Stromal cell of bone marrow (primary cell): ENCODE measurements around the gene SGIP1.
"Not testable (repeated sequence)": the region's sequence is repeated elsewhere in the genome, so short reads cannot be mapped to it uniquely, and the experiment has no call there.

Experiments used
- DNase-seq: peaks from one replicate; pipeline ENCODE4 v3.0.0-alpha.2; 2012; ENCODE audit warnings: low read depth

The SGIP1 gene

DNA sequence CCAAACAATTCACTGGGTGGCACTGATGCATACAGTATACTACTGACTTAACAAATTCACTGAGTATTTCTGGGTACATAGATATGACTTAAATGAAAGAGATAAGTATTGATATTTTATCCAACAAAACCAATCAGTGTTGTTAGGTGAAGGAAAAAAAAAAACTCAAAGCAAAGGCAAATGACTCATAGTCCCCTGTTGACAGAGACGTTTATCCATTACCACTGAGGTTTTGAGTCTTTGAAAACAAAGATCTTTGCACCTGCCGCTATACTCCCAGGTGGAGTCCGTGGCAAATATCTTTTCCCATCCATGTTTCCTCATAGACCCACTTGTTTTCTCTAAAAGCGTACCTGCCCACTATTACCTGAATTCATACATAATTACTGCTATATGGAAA is 236.7 kb downstream of the SGIP1 start:
- no peak for DNase-seq

DNA sequence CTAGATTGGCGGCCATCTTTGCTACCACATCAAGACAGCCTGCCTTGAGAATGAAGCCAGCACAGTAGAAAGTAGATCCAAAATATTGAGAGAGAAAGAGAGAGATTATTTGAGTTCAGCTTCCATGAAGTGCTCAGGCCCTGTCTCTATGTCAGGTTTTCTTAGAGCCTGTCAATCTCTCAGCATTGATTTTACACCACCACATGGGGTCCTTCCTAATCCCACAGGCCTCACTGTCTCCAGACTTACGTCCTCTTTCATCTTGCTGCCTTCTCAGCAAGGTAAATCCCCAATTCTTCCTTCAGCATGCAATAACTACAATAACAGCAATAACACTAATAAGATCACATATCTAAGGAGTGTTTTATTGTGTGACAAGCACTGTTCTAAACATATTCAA is 239.3 kb downstream of the SGIP1 start:
- no peak for DNase-seq

DNA sequence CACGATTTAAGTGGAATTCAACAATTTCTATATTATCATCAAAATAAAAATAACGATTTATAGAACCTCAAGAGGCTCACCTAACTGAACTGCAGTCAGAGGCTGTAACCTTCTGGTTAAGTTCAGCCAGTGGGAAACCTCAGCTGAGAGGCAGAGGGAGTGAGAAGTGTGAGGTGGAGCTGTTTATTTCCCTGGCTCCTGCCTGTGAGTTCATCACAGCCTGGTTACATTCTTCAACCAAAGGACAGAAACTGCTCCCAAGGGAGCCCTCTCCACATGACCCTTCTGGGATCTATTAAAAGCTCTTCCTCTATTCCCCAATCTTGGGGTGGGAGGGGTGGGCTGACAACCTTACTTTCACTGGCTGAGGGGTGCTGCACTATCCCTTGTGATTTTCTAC is 240.5 kb downstream of the SGIP1 start:
- DNase-seq = no peak

DNA sequence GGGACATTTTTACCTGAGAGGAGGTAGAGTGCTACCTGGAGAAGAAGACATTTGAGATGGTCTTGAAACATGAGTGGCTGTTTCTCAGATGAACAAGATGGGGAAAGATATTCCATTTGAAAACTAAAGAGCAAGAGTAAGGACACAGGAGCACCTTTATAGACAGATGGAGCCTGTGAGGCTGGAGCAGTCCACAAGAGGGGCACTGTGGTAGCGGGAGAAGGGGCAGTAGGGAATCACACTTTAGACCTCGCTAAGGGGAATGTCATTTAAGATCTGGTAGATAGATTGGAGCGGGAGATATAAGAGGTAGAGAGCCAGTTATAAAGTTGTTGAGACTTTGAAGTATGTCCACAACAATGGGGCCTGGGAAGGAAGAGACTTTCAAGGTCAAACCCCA is 241.7 kb downstream of the SGIP1 start:
- no peak for DNase-seq

DNA sequence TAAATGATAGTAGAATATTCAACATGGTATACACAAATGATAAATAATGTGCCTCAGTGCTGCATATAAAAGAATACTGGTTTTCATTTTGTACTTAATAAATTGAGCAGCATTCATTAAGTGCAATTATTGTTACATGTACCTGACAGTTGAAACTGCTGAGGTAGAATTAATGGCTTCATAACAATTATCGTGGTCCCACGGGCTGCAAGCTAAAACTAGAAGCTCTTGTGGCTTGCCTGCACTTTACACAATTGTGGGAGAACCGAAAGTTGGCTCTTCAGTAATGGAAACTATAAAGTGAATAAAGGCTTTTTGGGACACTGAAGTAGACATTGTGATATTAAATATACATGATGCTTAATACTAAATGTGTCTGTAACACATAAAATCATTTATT is 243.9 kb downstream of the SGIP1 start:
- no peak for DNase-seq

DNA sequence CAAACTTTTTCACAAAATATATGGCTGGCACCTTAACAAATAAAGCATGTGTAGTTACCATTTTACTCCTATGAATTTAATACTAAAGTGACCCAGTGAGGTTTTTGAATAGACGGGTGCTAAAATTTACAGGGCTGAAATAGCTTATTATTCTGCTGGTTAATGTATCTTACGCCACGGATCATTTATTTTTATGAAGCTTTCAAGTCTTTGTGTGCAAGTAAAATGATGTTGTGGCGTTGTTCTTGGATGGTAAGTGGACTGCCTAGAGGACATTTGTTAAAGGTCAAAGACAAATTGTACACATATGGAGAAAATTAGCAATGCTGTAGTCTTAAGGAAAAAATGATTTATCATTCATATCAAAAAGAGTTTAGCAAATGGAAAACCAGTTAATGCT is 244.3 kb downstream of the SGIP1 start:
- no peak for DNase-seq

DNA sequence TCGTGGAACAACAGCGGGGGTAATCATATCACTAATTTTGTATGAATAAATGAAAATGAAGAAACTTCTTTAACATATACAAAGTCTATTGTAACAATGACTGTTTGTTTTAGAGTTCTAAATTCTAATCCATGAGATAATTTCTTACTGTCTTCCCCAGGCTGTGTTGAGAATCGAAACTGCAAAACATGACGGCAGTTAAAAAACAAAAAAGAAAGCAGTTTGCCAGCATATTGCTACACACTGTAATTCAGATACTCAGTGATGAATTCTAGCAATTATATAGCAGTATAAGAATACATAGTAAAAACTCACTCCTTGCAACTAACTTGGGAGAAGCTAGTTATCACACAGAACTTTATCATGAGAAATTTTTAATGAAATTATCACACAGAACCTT is 245.0 kb downstream of the SGIP1 start:
- DNase-seq = peak; percentile 18

DNA sequence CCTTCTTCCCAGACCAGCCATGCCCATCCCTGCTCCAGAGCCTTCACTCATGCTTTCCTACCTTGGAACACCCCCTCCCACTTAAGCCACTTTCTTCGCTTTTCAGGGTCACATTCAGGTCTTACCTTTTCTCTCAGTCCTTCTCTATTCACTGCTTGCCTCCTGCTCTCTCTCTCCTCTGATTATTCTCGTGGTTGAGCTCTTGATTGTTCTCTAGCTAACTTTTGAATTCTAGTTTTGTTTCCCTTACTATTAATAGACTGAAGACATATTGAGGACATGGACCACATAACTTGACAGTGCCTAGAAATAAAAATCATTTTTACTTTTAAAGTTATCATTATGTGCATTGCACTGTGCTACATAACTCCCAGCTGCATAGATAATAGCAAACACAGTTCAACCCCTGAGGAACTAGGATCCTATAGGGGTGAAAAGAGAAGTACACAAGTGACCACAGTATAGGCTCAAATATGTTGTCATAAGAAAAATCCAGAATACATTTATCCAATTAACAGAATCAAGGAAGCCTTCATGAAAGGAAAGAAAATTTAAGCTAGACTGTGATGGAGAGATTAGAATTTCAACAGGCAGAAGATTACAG is 245.6 kb downstream of the SGIP1 start:
- no peak for DNase-seq

DNA sequence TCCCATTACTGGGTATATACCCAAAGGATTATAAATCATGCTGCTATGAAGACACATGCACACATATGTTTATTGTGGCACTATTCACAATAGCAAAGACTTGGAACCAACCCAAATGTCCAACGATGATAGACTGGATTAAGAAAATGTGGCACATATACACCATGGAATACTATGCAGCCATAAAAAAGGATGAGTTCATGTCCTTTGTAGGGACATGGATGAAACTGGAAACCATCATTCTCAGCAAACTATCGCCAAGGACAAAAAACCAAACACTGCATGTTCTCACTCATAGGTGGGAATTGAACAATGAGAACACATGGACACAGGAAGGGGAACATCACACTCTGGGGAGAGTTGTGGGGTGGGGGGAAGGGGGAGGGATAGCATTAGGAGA is 251.8 kb downstream of the SGIP1 start:
- not testable (repeated sequence) for DNase-seq

DNA sequence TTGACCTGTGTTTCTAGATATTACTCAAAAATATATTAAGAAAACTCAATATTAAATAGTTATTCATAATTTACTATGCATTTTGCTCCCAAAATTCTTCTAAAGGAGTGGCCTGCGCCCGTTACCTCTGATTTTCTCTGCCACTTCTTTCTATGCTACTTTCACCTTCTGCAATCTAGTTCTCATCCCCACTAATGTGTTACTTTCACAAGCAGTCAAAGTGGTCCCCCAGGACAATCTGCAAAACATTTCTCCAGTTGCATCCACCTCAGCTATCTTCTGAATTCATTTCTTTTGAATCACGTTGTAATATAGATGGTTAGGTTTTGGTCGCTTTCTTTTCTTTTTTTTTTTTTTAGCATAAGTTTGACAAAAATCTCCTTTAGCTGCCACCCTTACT is 253.7 kb downstream of the SGIP1 start:
- DNase-seq = no peak

DNA sequence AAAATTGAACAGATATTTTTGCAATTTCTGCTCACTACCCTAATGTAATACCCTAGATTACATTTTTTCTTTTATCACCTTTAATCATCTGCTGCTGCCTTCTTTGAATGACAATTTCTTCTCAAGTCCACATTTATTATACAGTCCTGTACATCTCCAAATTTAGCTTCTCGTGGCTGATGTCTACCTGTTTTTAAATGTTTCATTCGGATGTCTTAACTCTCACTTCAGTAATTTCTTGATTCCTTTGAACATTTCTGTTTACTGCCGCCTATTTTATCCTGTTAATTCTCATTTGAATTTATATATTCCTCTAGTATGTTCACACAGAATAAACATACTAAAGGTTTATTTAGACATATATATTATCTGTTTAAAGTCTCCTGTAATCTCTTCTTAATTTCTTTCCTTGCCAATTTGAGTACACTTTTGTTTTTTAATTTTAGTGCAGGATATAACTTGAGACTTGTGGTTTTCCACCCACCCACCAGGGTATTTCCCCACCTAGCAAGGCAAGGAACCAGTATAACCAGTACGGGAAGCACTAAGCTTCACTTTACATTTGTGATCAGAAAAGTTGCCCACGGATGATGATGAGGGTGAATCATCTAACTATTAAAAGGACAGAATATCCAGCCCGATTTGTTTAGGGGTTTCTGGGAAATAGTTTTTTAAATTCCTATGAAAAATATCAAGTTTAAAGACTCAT is 254.4 kb downstream of the SGIP1 start:
- DNase-seq = no peak

DNA sequence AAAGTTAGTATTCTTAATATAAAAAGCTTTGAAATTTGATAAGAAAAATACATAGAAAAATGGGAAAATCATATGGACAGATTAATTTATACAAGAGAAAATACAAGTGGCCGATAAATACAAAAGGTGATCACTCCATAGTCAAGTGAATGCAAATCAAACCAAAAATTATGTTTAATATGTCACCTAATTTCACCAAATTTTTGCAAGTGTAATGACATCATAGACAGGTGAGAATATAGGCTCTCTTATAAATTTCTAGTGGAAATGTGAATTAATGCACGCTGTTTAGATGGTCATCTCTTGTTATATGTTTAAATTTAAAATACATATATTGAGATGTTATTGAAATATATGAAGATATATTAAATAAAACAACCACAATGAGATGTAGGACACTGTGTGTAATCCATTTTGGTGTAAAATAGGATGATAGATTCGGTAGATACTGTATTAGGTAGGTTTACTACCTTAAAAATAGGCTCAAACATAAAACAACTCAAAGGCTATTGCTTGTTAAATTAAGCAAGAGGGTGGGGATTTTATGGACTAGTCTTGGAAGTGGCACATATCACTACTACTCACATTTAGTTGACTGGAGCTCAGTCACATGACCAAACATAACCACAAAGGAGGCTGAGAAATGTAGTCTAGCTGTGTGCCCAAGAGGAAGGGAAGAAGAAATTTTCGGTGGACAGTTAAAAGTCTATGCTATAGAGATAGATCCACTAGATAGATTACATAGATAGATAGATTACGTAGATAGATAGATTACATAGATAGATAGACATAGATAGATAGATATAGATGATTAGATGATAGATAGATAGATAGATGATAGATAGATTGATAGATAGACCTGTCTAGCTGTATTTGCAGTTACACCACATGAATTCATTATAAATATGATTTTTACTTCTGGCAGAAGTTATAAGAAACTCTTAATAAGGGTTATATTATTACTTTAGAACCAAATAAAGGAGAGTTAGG is 258.0 kb downstream of the SGIP1 start:
- no peak for DNase-seq

DNA sequence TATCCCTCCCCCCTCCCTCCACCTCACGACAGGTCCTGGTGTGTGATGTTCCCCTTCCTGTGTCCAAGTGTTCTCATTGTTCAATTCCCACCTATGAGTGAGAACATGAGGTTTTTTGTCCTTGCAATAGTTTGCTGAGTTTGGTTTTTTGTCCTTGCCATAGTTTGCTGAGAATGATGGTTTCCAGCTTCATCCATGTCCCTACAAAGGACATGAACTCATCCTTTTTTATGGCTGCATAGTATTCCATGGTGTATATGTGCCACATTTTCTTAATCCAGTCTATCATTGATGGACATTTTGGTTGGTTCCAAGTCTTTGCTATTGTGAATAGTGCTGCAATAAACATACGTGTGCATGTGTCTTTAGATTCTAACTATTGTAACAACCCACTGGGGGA is 261.9 kb downstream of the SGIP1 start:
- not testable (repeated sequence) for DNase-seq
